SJCRH30 (cell line): Measurements from ENCODE around the gene ZNF718. TPM values are rescaled to one million over a fixed set of nuclear protein-coding genes. Genes with fewer than 3 reads are reported as not detected.
"Not testable (repeated sequence)": the region's sequence is repeated elsewhere in the genome, so short reads cannot be mapped to it uniquely, and the experiment has no call there.

ENCODE experiments used
- DNase-seq, 2 experiments: peaks; one replicate each; pipeline ENCODE4 v3.0.0-alpha.2; 2015 to 2020
- H3K27ac ChIP-seq: fragments of 250-450 bp; sonication (Bioruptor Pico); 2 replicates; pipeline ENCODE4 v1.5.1; 2020; ENCODE audit warnings: mild to moderate bottlenecking, moderate library complexity
- H3K27me3 ChIP-seq: fragments of 250-450 bp; sonication (Bioruptor Pico); 2 replicates; pipeline ENCODE4 v1.5.1; 2020; ENCODE audit warnings: mild to moderate bottlenecking, moderate library complexity
- H3K36me3 ChIP-seq: fragments of 250-450 bp; sonication (Bioruptor Pico); 2 replicates; pipeline ENCODE4 v1.5.1; 2020; ENCODE audit warnings: mild to moderate bottlenecking, moderate library complexity
- H3K4me1 ChIP-seq: fragments of 250-450 bp; sonication (Bioruptor Pico); 2 replicates; pipeline ENCODE4 v1.5.1; 2020; ENCODE audit warnings: mild to moderate bottlenecking, moderate library complexity
- H3K4me3 ChIP-seq: fragments of 250-450 bp; sonication (Bioruptor Pico); 2 replicates; pipeline ENCODE4 v1.5.1; 2020; ENCODE audit warnings: mild to moderate bottlenecking, moderate library complexity
- H3K9me3 ChIP-seq: fragments of 250-450 bp; sonication (Bioruptor Pico); replicated peaks from 2 replicates; pipeline ENCODE4 v1.5.1; 2020; ENCODE audit warnings: mild to moderate bottlenecking, moderate library complexity
- total RNA-seq: library from RNA; depleted of rRNA; stranded (reverse); fragments of >200 nt; shearing (Covaris generic); gene quantifications from 2 replicates; pipeline ENCODE4 v1.2.3, GENCODE V29; 2014; rRNA removed

Gene ZNF718
- 10.1 and 12.0 TPM in 2 replicates for total RNA-seq

DNA sequence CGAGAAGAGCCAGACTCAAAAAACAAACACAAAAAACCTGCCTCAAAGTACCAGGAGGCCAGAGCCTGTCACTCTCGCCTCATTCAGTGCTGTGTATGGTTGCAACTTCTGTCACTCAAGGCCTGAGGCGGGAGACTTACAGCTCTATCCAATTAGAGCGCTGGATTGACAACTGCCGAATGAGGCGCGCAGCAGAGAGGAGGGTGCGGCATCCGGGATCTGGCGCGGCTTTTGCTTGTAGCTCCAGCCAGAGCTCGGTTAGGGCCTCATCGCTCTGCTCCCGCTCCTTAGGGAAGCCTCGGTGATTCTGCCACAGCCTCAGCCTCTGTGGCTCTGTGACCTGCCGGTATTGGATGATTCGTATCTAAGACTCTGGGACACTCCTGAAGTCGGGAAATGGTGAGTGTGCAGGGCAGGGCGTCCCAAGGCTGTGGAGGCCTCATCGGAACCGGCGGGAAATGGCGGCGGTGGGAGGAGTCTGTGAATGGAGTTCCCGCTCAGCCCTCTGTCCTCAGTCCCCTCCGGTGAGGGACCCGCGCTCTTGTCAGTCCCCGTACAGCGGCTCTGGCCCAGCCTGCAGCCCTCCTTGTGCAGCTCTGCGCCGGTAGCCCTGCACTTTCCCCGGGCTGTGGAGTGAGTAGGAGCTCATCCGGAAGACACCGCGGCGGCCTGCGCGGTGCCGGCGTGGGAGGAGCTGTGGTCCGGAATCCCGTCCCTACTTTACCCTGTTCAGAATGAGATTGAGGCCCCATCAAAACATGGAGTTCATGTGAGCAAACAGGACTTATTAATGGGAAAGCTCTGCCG, at the start of gene ZNF718:
Gene ZNF718 (plus strand): TSS at position 227 of the 807 bp plus-strand sequence. CDS start 170 bp downstream, at position 397.
- Histone ChIP-seq H3K27me3 (no peaks in the 10 kb centered on the region), H3K4me1 (no peaks in the 10 kb centered on the region), H3K9me3 (peaks cover 17% of the 10 kb centered on the region), H3K36me3 (peaks cover 37% of the 10 kb centered on the region), H3K4me3 (peak within 1 kb of the TSS; percentile 72), H3K27ac (peak within 1 kb of the TSS; percentile 88)
- DNase-seq = peak; percentile 94 to 98

DNA sequence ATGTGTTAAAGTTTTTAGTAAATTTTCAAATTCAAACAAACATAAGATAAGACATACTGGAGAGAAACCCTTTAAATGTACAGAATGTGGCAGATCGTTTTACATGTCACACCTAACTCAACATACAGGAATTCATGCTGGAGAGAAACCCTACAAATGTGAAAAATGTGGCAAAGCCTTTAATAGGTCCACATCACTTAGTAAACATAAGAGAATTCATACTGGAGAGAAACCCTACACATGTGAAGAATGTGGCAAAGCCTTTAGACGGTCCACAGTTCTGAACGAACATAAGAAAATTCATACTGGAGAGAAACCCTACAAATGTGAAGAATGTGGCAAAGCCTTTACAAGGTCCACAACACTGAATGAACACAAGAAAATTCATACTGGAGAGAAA, 38.4 kb upstream of the ZNF718 start:
- no peaks in the 10 kb centered on the region for H3K4me1 ChIP-seq
- peaks cover 68% of the 10 kb centered on the region for H3K36me3 ChIP-seq
- peaks cover 54% of the 10 kb centered on the region for H3K9me3 ChIP-seq
- no peak overlapping the region for H3K4me3 ChIP-seq
- H3K27ac ChIP-seq = no peak overlapping the region
- peak in 1 of 2 experiments; percentile 4 for DNase-seq
- no peaks in the 10 kb centered on the region for H3K27me3 ChIP-seq

DNA sequence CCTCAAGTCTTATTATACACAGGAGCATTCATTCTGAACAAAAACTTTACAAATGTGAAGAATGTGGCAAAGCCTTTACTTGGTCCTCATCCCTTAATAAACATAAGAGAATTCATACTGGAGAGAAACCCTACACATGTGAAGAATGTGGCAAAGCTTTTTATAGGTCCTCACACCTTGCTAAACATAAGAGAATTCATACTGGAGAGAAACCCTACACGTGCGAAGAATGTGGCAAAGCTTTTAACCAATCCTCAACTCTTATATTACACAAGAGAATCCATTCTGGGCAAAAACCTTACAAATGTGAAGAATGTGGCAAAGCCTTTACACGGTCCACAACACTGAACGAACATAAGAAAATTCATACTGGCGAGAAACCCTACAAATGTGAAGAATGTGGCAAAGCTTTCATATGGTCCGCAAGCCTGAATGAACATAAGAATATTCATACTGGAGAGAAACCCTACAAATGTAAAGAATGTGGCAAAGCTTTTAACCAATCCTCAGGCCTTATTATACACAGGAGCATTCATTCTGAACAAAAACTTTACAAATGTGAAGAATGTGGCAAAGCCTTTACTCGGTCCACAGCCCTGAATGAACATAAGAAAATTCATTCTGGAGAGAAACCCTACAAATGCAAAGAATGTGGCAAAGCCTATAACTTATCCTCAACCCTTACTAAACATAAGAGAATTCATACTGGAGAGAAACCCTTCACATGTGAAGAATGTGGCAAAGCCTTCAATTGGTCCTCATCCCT, 37.6 kb upstream of the ZNF718 start:
- not testable (repeated sequence) for H3K4me1 ChIP-seq, H3K27me3 ChIP-seq, H3K4me3 ChIP-seq, H3K27ac ChIP-seq
- Histone ChIP-seq H3K36me3 (peaks cover 60% of the 10 kb centered on the region), H3K9me3 (peaks cover 61% of the 10 kb centered on the region)
- peak in 1 of 2 experiments; percentile 5 for DNase-seq

DNA sequence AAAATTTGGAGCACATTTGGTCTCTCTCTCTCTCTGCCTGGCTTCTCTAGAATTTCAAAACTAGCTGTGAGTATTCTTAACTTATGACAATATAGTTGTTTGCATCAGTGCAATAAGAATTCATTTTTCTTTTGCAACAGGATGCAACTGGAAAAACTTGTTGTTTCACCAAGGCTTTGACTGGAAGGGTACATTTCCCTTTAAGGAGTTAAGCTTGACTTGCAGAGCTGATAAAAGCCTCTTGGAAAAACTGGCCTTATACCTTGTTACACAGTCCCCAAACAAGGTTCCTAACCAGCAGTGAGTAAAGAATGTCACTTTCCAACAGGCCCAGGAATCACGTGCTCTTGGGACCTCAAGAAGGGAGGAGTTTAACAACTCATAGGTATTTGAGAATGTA, 25.9 kb upstream of the ZNF718 start:
- no peaks in the 10 kb centered on the region for H3K4me1 ChIP-seq
- H3K27ac ChIP-seq = no peak overlapping the region
- DNase-seq = no peak
- no peaks in the 10 kb centered on the region for H3K27me3 ChIP-seq
- H3K4me3 ChIP-seq = no peak overlapping the region
- peaks cover 22% of the 10 kb centered on the region for H3K9me3 ChIP-seq
- H3K36me3 ChIP-seq = no peaks in the 10 kb centered on the region

DNA sequence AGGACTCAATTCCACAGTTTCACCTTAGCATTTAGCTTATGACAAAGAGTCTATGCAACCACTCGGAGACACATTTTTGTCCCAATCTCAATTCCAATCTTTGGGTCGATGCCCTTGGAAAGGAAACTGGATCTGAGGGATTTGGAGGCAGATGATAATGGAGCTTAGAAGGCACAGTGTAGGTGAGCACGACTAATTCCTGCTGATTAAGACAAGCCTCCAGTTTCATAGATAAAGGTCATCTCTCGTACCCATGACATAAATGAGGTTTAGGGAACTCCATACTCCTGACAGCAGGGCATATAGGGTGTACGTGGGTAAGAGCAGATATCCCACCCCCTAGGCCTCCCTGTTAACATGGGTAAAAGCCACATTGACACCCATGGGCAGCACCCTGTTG, 24.4 kb upstream of the ZNF718 start:
- Histone ChIP-seq H3K36me3 (no peaks in the 10 kb centered on the region), H3K27ac (no peak overlapping the region), H3K27me3 (no peaks in the 10 kb centered on the region), H3K4me3 (no peak overlapping the region), H3K4me1 (no peaks in the 10 kb centered on the region), H3K9me3 (peaks cover 18% of the 10 kb centered on the region)
- DNase-seq = no peak

DNA sequence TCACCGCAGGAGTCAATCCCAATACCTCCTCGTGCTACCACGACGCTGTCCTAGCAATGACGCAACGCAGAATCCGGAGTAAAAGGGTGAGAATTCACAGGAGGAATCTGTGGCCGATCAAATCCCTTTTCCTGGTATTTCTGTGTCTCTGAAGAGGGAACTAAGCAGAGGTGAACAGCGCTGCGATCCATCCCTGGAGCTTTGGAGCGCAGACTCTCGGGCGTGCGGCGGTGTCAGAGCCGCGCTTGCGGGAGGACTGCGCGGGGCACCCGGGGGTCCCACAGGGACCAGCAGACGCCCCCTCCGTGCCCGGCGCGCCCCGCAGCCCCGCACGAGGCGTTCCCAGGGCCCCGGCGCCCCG, 17.2 kb upstream of the ZNF718 start:
- H3K4me1 ChIP-seq = no peaks in the 10 kb centered on the region
- H3K36me3 ChIP-seq = no peaks in the 10 kb centered on the region
- no peak overlapping the region for H3K4me3 ChIP-seq
- no peak for DNase-seq
- no peak overlapping the region for H3K27ac ChIP-seq
- H3K27me3 ChIP-seq = no peaks in the 10 kb centered on the region
- 0 out of 2 replicates have a peak, but pooled peaks cover 3% of the 10 kb centered on the region for H3K9me3 ChIP-seq

DNA sequence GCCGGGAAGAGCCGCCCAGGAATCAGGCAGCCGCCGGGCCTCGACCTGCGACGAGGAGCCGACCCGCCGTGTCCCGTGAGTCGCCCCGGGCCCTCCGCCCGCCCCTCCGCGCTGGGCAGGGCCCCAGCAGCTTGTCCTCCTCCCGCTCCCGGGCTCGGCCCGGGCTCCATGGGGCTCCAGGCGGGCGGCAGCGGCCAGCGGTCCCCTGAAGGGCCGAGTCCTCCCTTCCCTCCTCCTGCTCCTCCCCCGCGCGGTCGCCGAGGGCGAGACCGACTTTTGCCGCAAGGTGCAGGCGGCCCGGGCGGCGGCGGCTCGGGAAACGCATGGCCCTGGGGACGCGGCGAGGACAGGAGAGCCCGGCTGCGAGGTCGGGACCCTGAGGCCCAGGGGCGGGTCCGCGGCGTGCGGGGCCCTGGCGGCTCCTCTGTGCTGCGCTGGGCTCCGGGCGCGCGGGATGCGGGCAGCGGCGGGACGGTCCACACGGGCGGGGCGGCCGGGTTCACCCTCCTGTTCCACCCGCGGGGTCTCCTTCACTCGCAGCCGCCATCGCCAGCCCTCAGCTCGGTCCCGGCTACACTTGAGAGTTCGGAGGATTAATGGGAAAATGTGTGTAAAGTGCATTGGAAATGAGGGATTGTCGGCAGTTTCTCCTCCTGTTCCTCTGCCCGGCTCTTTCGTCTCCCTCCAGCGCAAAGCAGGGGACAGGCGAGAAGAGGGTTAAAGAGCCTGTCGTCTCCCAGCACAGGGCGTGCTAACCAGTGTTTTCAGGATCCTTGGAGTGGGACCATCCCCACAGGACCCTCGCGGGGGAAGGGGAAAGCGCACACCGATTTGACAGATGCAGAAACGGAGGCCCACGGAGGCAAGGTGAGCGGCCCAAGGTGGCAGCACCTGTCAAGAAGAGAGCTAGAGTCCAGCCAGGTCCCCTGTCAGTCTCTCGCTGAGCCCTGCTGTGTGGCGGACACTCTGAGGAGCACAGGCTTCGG, 16.6 kb upstream of the ZNF718 start:
- H3K27me3 ChIP-seq = no peaks in the 10 kb centered on the region
- H3K27ac ChIP-seq = no peak overlapping the region
- H3K4me3 ChIP-seq = no peak overlapping the region
- H3K4me1 ChIP-seq = no peaks in the 10 kb centered on the region
- no peak for DNase-seq
- H3K36me3 ChIP-seq = no peaks in the 10 kb centered on the region
- no peaks in the 10 kb centered on the region for H3K9me3 ChIP-seq

DNA sequence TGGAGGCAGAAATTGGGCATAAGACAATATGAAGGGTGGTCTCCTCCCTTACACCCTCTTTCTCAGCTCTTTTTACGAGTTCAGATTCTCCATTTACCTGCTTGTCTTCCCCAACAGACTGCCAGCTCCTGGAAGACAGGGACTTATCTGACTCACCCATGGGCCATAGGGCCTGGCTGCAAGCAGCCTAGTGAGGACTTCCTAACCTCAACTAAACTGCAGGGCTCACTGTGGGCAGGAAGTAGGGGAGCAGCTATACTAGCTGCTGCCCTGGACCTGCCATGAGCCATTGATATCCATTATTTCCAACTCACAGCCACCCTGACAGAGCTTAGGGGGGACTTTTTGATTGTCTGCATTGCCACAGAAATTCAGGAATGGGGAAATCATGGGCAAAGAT, 11.5 kb upstream of the ZNF718 start:
- Histone ChIP-seq H3K36me3 (no peaks in the 10 kb centered on the region), H3K27me3 (no peaks in the 10 kb centered on the region), H3K9me3 (no peaks in the 10 kb centered on the region), H3K4me3 (no peak overlapping the region), H3K4me1 (no peaks in the 10 kb centered on the region), H3K27ac (no peak overlapping the region)
- no peak for DNase-seq

DNA sequence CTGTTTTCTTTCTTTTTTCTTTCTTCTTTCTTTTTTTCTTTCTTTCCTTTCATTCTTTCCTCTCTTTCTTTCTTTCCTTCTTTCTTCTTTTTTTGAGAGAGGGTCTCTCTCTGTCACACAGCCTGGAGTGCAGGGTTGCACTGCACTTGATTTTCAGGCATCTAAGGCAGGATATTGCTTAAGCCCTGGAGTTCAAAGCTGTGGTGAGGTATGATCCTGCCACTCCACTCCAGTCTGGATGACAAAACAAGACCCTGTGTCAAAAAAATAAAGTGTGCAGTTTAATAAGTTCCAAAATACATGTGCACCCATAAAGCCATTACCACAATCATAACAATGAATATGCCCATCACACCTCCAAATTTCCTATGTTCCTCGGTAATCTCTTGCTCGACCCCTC, 10.6 kb upstream of the ZNF718 start:
- Histone ChIP-seq H3K4me3 (no peak overlapping the region), H3K27ac (no peak overlapping the region), H3K9me3 (no peaks in the 10 kb centered on the region), H3K27me3 (no peaks in the 10 kb centered on the region), H3K4me1 (no peaks in the 10 kb centered on the region), H3K36me3 (no peaks in the 10 kb centered on the region)
- DNase-seq = no peak

DNA sequence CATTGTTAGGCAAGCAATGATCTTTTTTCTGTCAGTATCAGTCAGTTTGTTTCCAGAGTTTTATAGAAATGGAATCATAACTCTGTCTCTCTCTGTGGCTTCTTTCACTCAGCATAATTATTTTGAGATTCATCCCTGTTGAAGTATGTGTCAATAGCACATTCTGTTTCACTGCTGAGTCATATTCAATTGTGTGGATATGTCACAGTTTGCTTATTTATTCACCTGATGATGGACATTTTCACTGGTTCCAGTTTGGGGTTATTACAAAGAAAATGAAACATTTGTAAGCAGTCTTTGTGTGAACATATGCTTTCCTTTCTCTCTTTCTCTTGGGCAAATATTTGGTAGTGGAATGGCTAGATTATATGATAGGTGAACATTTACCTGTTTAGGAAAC, 10.2 kb upstream of the ZNF718 start:
- Histone ChIP-seq H3K4me3 (no peak overlapping the region), H3K4me1 (no peaks in the 10 kb centered on the region), H3K36me3 (no peaks in the 10 kb centered on the region), H3K27me3 (no peaks in the 10 kb centered on the region), H3K9me3 (no peaks in the 10 kb centered on the region), H3K27ac (no peak overlapping the region)
- no peak for DNase-seq

DNA sequence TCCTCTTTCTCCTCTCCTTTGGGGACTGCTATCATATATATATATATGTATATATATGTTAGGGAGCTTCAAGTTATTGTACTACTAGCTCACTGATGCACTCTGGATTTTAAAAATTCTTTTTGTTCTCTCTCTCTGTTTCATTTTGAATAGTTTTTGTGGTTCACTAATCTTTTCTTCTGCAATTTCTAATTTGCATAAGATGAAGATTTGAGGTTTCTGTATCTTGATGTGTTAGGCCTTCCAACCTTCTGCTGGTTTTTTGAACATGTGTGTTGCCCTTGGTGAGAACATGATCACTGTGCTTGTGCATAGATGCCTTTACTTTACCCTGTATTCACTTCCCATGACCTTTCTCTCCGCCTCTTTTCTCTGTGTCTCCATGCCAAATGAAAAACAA, 7.8 kb upstream of the ZNF718 start:
- Histone ChIP-seq H3K4me1 (no peaks in the 10 kb centered on the region), H3K27ac (no peak overlapping the region), H3K27me3 (no peaks in the 10 kb centered on the region), H3K9me3 (no peaks in the 10 kb centered on the region), H3K36me3 (no peaks in the 10 kb centered on the region), H3K4me3 (no peak overlapping the region)
- DNase-seq = no peak

DNA sequence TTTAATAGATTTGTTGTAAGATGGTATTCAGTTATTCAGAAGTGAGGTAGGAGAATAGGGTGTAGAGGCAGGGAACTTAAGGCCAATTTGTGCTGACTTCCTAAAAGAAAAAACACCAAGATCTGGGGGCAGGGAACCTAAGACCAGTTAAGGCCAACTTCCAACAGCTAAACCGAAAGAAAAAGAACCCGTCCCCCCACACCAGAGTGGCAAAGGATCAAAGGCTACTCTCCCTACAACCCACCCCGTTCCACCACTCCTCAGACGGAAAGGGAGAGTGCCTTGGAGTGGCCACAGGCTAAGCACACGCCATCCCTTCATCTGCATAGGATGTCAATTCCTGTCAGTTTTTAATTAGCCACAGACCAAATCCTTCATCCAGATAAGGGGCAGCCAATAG, 3.7 kb upstream of the ZNF718 start:
- H3K4me3 ChIP-seq = no peak overlapping the region
- no peaks in the 10 kb centered on the region for H3K4me1 ChIP-seq
- peaks cover 6% of the 10 kb centered on the region for H3K36me3 ChIP-seq
- H3K9me3 ChIP-seq = peaks cover 8% of the 10 kb centered on the region
- H3K27ac ChIP-seq = no peak overlapping the region
- no peaks in the 10 kb centered on the region for H3K27me3 ChIP-seq
- no peak for DNase-seq

DNA sequence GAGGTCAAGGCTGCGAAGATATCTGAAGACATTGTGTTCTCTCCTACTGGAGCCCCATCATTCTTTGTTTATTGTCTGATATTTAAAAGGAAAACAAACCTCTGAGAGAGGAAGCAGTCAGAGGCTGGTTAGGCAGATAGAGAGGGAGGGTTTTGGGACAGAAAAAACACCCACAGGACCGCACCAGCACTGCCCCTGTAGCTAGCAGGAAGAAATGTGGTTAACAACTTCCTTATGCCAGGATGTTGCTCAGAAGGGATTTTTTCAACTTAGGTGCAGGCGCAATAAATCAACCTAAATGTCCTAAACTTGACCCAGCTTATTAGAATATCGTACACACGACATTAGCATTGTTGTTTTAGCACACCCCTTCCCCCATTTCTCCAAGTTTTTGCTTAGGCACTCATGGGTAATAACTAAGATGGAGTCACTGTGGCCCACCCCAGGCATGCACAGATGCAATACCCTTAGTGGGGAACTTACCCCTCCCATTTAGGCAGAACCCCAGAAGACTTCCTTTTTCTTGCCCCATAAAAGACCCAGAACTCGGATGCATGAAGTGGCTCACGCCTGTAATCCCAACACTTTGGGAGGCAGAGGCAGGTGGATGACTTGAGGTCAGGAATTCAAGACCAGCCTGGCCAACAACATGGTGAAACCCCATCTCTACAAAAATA, 2.8 kb upstream of the ZNF718 start:
- no peak for DNase-seq
- Histone ChIP-seq H3K27me3 (no peaks in the 10 kb centered on the region), H3K9me3 (peaks cover 17% of the 10 kb centered on the region), H3K27ac (no peak overlapping the region), H3K4me1 (no peaks in the 10 kb centered on the region), H3K4me3 (no peak overlapping the region), H3K36me3 (peaks cover 15% of the 10 kb centered on the region)

DNA sequence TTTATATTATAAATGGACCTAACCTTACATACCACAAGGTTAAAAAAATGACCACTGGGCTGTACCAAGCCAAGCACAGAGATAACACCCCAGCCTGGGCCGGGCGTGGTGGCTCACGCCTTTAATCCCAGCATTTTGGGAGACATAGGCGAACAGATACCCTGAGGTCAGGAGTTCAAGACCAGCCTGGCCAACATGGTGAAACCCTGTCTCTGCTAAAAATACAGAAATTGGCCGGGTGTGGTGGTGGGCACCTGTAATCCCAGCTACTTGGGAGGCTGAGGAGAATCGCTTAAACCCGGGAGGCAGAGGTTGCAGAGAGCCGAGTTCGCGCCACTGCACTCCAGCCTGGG, 403 bp upstream of the ZNF718 start:
- not testable (repeated sequence) for DNase-seq, H3K4me1 ChIP-seq, H3K27me3 ChIP-seq
- Histone ChIP-seq H3K27ac (peak overlapping the region; percentile 88), H3K4me3 (peak overlapping the region; percentile 72), H3K36me3 (peaks cover 34% of the 10 kb centered on the region), H3K9me3 (peaks cover 17% of the 10 kb centered on the region)
